GM12892 (cell line): ENCODE results near the gene KIAA0825.

Experiments
- POLR2A ChIP-seq: IDR thresholded peaks from 2 replicates; pipeline ENCODE4 v1.6.1; 2011; ENCODE audit warnings: low read depth, low read length, control low read depth
- POLR2AphosphoS5 ChIP-seq: IDR thresholded peaks from 2 replicates; pipeline ENCODE4 v1.6.1; 2011; ENCODE audit warnings: low read depth, low read length, control low read depth

- TF ChIP-seq POLR2A (no peak), POLR2AphosphoS5 (no peak)
These were observed 72.4 kb downstream of the KIAA0825 start for GRCh38 chr5:94545870-94546625.
